IPS-15b (cell line): ENCODE measurements around the gene DDX28.
"Not testable (repeated sequence)": the region's sequence is repeated elsewhere in the genome, so short reads cannot be mapped to it uniquely, and the experiment has no call there.

ENCODE experiments used
- H3K27me3 ChIP-seq: one replicate; pipeline ENCODE4 v1.6.1; 2013; ENCODE audit warnings: low read length; ENCODE audit not compliant: control insufficient read depth, insufficient read depth
- H3K36me3 ChIP-seq: one replicate; pipeline ENCODE4 v1.6.1; 2013; ENCODE audit warnings: low read length; ENCODE audit not compliant: control insufficient read depth, insufficient read depth
- H3K4me1 ChIP-seq: one replicate; pipeline ENCODE4 v1.6.1; 2013; ENCODE audit warnings: mild to moderate bottlenecking, low read length; ENCODE audit not compliant: control insufficient read depth, insufficient read depth
- H3K4me3 ChIP-seq: one replicate; pipeline ENCODE4 v1.5.1; 2013; ENCODE audit warnings: low read depth, low read length
- H3K9ac ChIP-seq: one replicate; pipeline ENCODE4 v1.6.1; 2013; ENCODE audit warnings: low read depth, mild to moderate bottlenecking, low read length
- H3K9me3 ChIP-seq: one replicate; pipeline ENCODE4 v1.6.1; 2013; ENCODE audit warnings: mild to moderate bottlenecking, low read length; ENCODE audit not compliant: control insufficient read depth, insufficient read depth

The DDX28 gene

GRCh38 chr16:67972285-67972684 is 50.7 kb downstream of the DDX28 start:
- H3K4me1 ChIP-seq, H3K9ac ChIP-seq, H3K9me3 ChIP-seq, H3K27me3 ChIP-seq, H3K4me3 ChIP-seq, H3K36me3 ChIP-seq: not testable (repeated sequence)

GRCh38 chr16:67971111-67971510 is 51.9 kb downstream of the DDX28 start:
- no peaks in the 10 kb centered on the region for H3K9me3 ChIP-seq
- no peak overlapping the region for H3K4me3 ChIP-seq
- peaks cover 13% of the 10 kb centered on the region for H3K4me1 ChIP-seq
- peaks cover 3% of the 10 kb centered on the region for H3K27me3 ChIP-seq
- H3K9ac ChIP-seq: no peak overlapping the region
- peaks cover 2% of the 10 kb centered on the region for H3K36me3 ChIP-seq
